ENCODE data around the gene PIGB. TPM values are rescaled to one million over a fixed set of nuclear protein-coding genes. Genes with fewer than 3 reads are reported as not detected.

PIGB gene
- total and polyA plus RNA-seq, 2 of the 13 experiments (the other 11 are each of a cell fraction or from before 2014, with no cell fraction given) = 14.5 to 19.1 TPM

- TF ChIP-seq ZNF569 (CRISPR knock-in tag; IDR thresholded peaks at IDR 0.05; ENCODE audit: borderline replicate concordance) (no peak), ZNF530 (CRISPR knock-in tag; IDR thresholded peaks at IDR 0.05; ENCODE audit: low read depth) (no peak), DZIP1 (CRISPR knock-in tag; IDR thresholded peaks at IDR 0.05) (no peak)
Measured at GRCh38 chr15:55277116-55277564, 41.9 kb upstream of the PIGB start (continued).

GRCh38 chr15:55277715-55278114 is 41.3 kb upstream of the PIGB start:
- no TSS peak for BruUV-seq (replicated peaks)
- no peak overlapping the region for H3K4me3 ChIP-seq (replicated peaks in 1 of 3; ENCODE audit: insufficient read depth in 1 of 3, low read depth in 2 of 3, low read length in 3 of 3)
- no peak for FAIRE-seq
- no peak overlapping the region for H3K4me2 ChIP-seq (ENCODE audit: low read depth, low read length)
- in situ Hi-C loops (cut with HindIII; ENCODE audit: extremely low pct_ligation_motif_present, low pct_unique_long_range_greater_than_20kb) = no loop called here
- WGBS (ENCODE audit: low lambda C conversion rate) = 80% methylated on average over 2 of the region's 2 CpGs
- ChIA-PET POLR2A (no interaction called here), CTCF (ENCODE audit: low intra/inter-chr PET ratio, low total read pairs) (no interaction called here)
- H2AFZ ChIP-seq (ENCODE audit: low read length) = no peak overlapping the region
- no peak overlapping the region for H3K27ac ChIP-seq (ENCODE audit: extremely low read length, insufficient read depth, low read length)
- peaks cover 12% of the 10 kb centered on the region for H3K4me1 ChIP-seq (ENCODE audit: insufficient read depth, low read length)
- H3K9me3 ChIP-seq (ENCODE audit: low read length) = no peaks in the 10 kb centered on the region
- TF ChIP-seq JARID2 (CRISPR knock-in tag; IDR thresholded peaks at IDR 0.05; ENCODE audit: insufficient replicate concordance) = no peak
- no peak for TF ChIP-seq ZNF710 (CRISPR knock-in tag; IDR thresholded peaks at IDR 0.05; ENCODE audit: borderline replicate concordance)
- TF ChIP-seq ZNF737 (CRISPR knock-in tag; IDR thresholded peaks at IDR 0.05; ENCODE audit: borderline replicate concordance) = no peak
- no peak for TF ChIP-seq ZFP36L1 (CRISPR knock-in tag; IDR thresholded peaks at IDR 0.05)
- TF ChIP-seq ZNF782 (CRISPR knock-in tag; IDR thresholded peaks at IDR 0.05; ENCODE audit: borderline replicate concordance) = no peak
- TF ChIP-seq SP2 (CRISPR knock-in tag; IDR thresholded peaks at IDR 0.05) = no peak
- TF ChIP-seq ZNF790 (CRISPR knock-in tag; IDR thresholded peaks at IDR 0.05; ENCODE audit: borderline replicate concordance) = no peak
- no peak for TF ChIP-seq TIGD3 (CRISPR knock-in tag; IDR thresholded peaks at IDR 0.05; ENCODE audit: borderline replicate concordance)
- no peaks in the 10 kb centered on the region for H3K36me3 ChIP-seq (replicated peaks in 1 of 2; ENCODE audit: control insufficient read depth in 1 of 2, insufficient read depth in 2 of 2, low read length in 2 of 2)
- ATAC-seq = no peak
- no peak overlapping the region for H3K9ac ChIP-seq (ENCODE audit: insufficient read depth, low read depth, low read length)
- H4K20me1 ChIP-seq (ENCODE audit: insufficient read depth, low read length) = no peaks in the 10 kb centered on the region
- intact Hi-C loops (cut with micrococcal nuclease; ENCODE audit: unreplicated experiment) = no loop called here
- H3K27me3 ChIP-seq (ENCODE audit: control insufficient read depth in 1 of 2, insufficient read depth in 2 of 2, low read length in 2 of 2) = no peaks in the 10 kb centered on the region; a peak in 1 of 5 replicates
- no peak for DNase-seq (ENCODE audit: low spot score)
- no peaks in the 10 kb centered on the region for H3K79me2 ChIP-seq (ENCODE audit: insufficient read depth, low read length)

Measured in HepG2 (cell line).